G401.6 (cell line): ENCODE results near the gene TMCO1.
"Not testable (repeated sequence)": the region's sequence is repeated elsewhere in the genome, so short reads cannot be mapped to it uniquely, and the experiment has no call there.

Experiments used
- FAIRE-seq: peaks from 2 replicates; lab custom pipeline; 2012; peaks lifted over from hg19 to GRCh38; lab: Jason Lieb, UNC

Gene TMCO1

GRCh38 chr1:165768513-165769394 is at the start of gene TMCO1:
Gene TMCO1 (minus strand): TSS chr1:165768868. CDS start chr1:165768751, 117 bp downstream.
- peak; percentile 90 for FAIRE-seq

GRCh38 chr1:165816826-165817497 is 48.3 kb upstream of the TMCO1 start:
- FAIRE-seq, result no peak

GRCh38 chr1:165816157-165816556 is 47.5 kb upstream of the TMCO1 start:
- FAIRE-seq, result no peak

- FAIRE-seq, result no peak
Measured at GRCh38 chr1:165815725-165816124, 47.1 kb upstream of the TMCO1 start.

GRCh38 chr1:165807613-165808012 is 38.9 kb upstream of the TMCO1 start:
- peak; percentile 30 for FAIRE-seq

- FAIRE-seq, result not testable (repeated sequence)
Measured at GRCh38 chr1:165804513-165804912, 35.8 kb upstream of the TMCO1 start.

GRCh38 chr1:165799387-165799786 is 30.7 kb upstream of the TMCO1 start:
- no peak for FAIRE-seq

- no peak for FAIRE-seq
Measured at GRCh38 chr1:165795894-165796293, 27.2 kb upstream of the TMCO1 start.

- FAIRE-seq, result no peak
Measured at GRCh38 chr1:165793951-165794350, 25.3 kb upstream of the TMCO1 start.

GRCh38 chr1:165787741-165788140 is 19.1 kb upstream of the TMCO1 start:
- no peak for FAIRE-seq

- FAIRE-seq, result not testable (repeated sequence)
Measured at GRCh38 chr1:165783519-165783918, 14.9 kb upstream of the TMCO1 start.

GRCh38 chr1:165778197-165778596 is 9.5 kb upstream of the TMCO1 start:
- FAIRE-seq, result not testable (repeated sequence)

GRCh38 chr1:165773324-165773965 is 4.8 kb upstream of the TMCO1 start:
- no peak for FAIRE-seq

- FAIRE-seq, result no peak
Measured at GRCh38 chr1:165772739-165773138, 4.1 kb upstream of the TMCO1 start.

- no peak for FAIRE-seq
Measured at GRCh38 chr1:165764277-165764676, 4.4 kb downstream of the TMCO1 start.

GRCh38 chr1:165763442-165763841 is 5.2 kb downstream of the TMCO1 start:
- no peak for FAIRE-seq

GRCh38 chr1:165762725-165763124 is 5.9 kb downstream of the TMCO1 start:
- FAIRE-seq, result no peak

GRCh38 chr1:165759095-165759494 is 9.6 kb downstream of the TMCO1 start:
- no peak for FAIRE-seq

- no peak for FAIRE-seq
Measured at GRCh38 chr1:165755393-165756010, 13.2 kb downstream of the TMCO1 start.

- no peak for FAIRE-seq
Measured at GRCh38 chr1:165753934-165754333, 14.7 kb downstream of the TMCO1 start.

- FAIRE-seq, result no peak
Measured at GRCh38 chr1:165748550-165748949, 20.1 kb downstream of the TMCO1 start.

GRCh38 chr1:165747632-165748447 is 20.8 kb downstream of the TMCO1 start:
- no peak for FAIRE-seq
